ENCODE measurements around the gene SLC35F3.

Gene SLC35F3

GRCh38 chr1:233908092-233908491 lies 3.6 kb downstream of the SLC35F3 start:
- Histone ChIP-seq H3F3A (ENCODE audit: insufficient read depth) (no peaks in the 10 kb centered on the region), H3K4me2 (ENCODE audit: low read depth, low read length, poor library complexity, severe bottlenecking) (no peak overlapping the region), H3K27ac (ENCODE audit: low read depth, low read length) (no peak overlapping the region), H3K79me2 (ENCODE audit: insufficient read depth, low read length) (no peaks in the 10 kb centered on the region), H3K9ac (ENCODE audit: low read length) (no peak overlapping the region), H3K36me3 (ENCODE audit: low read length) (no peaks in the 10 kb centered on the region), H3K27me3 (ENCODE audit: low read length) (no peaks in the 10 kb centered on the region), H3K4me3 (ENCODE audit: insufficient read depth, low read length, poor library complexity, severe bottlenecking) (no peak overlapping the region), H3K9me3 (ENCODE audit: insufficient read depth, low read length) (no peaks in the 10 kb centered on the region), H4K20me1 (ENCODE audit: low read depth, low read length) (no peaks in the 10 kb centered on the region), H2AFZ (ENCODE audit: low read depth, low read length, severe bottlenecking) (no peak overlapping the region), H3K9me2 (replicated peaks; ENCODE audit: insufficient read depth, low read length) (no peaks in the 10 kb centered on the region)
- TF ChIP-seq CTCF (IDR thresholded peaks at IDR 0.05; ENCODE audit: insufficient read depth, low read length, poor library complexity, severe bottlenecking) (no peak), EZH2phosphoT487 (conservative IDR thresholded peaks at IDR 0.05; ENCODE audit: low read length) (no peak)

- H3F3A ChIP-seq (ENCODE audit: insufficient read depth): no peaks in the 10 kb centered on the region
- H3K27me3 ChIP-seq (ENCODE audit: low read length): no peaks in the 10 kb centered on the region
- H3K9me2 ChIP-seq (replicated peaks; ENCODE audit: insufficient read depth, low read length): no peaks in the 10 kb centered on the region
- no peak overlapping the region for H3K4me2 ChIP-seq (ENCODE audit: low read depth, low read length, poor library complexity, severe bottlenecking)
- H2AFZ ChIP-seq (ENCODE audit: low read depth, low read length, severe bottlenecking): no peak overlapping the region
- no peaks in the 10 kb centered on the region for H4K20me1 ChIP-seq (ENCODE audit: low read depth, low read length)
- H3K9ac ChIP-seq (ENCODE audit: low read length): no peak overlapping the region
- no peak overlapping the region for H3K4me3 ChIP-seq (ENCODE audit: insufficient read depth, low read length, poor library complexity, severe bottlenecking)
- TF ChIP-seq CTCF (IDR thresholded peaks at IDR 0.05; ENCODE audit: insufficient read depth, low read length, poor library complexity, severe bottlenecking) (no peak), EZH2phosphoT487 (conservative IDR thresholded peaks at IDR 0.05; ENCODE audit: low read length) (no peak)
- no peaks in the 10 kb centered on the region for H3K9me3 ChIP-seq (ENCODE audit: insufficient read depth, low read length)
- H3K36me3 ChIP-seq (ENCODE audit: low read length): no peaks in the 10 kb centered on the region
- no peaks in the 10 kb centered on the region for H3K79me2 ChIP-seq (ENCODE audit: insufficient read depth, low read length)
- no peak overlapping the region for H3K27ac ChIP-seq (ENCODE audit: low read depth, low read length)
Measured at GRCh38 chr1:233909195-233909594, 4.7 kb downstream of the SLC35F3 start.

GRCh38 chr1:233912447-233912846 lies 8.0 kb downstream of the SLC35F3 start:
- Histone ChIP-seq H3K9ac (ENCODE audit: low read length) (no peak overlapping the region), H4K20me1 (ENCODE audit: low read depth, low read length) (no peaks in the 10 kb centered on the region), H3K36me3 (ENCODE audit: low read length) (no peaks in the 10 kb centered on the region), H3F3A (ENCODE audit: insufficient read depth) (no peaks in the 10 kb centered on the region), H3K27me3 (ENCODE audit: low read length) (no peaks in the 10 kb centered on the region), H3K9me2 (replicated peaks; ENCODE audit: insufficient read depth, low read length) (no peaks in the 10 kb centered on the region), H2AFZ (ENCODE audit: low read depth, low read length, severe bottlenecking) (no peak overlapping the region), H3K4me3 (ENCODE audit: insufficient read depth, low read length, poor library complexity, severe bottlenecking) (no peak overlapping the region), H3K27ac (ENCODE audit: low read depth, low read length) (no peak overlapping the region), H3K4me2 (ENCODE audit: low read depth, low read length, poor library complexity, severe bottlenecking) (no peak overlapping the region), H3K79me2 (ENCODE audit: insufficient read depth, low read length) (no peaks in the 10 kb centered on the region), H3K9me3 (ENCODE audit: insufficient read depth, low read length) (no peaks in the 10 kb centered on the region)
- TF ChIP-seq CTCF (IDR thresholded peaks at IDR 0.05; ENCODE audit: insufficient read depth, low read length, poor library complexity, severe bottlenecking) (no peak), EZH2phosphoT487 (conservative IDR thresholded peaks at IDR 0.05; ENCODE audit: low read length) (no peak)
